ENCODE data around the gene BCAS3. TPM values are rescaled to one million over a fixed set of nuclear protein-coding genes. Genes with fewer than 3 reads are reported as not detected.
"Not testable (repeated sequence)": the region's sequence is repeated elsewhere in the genome, so short reads cannot be mapped to it uniquely, and the experiment has no call there.

The BCAS3 gene
- total and polyA plus RNA-seq, 4 experiments from 2014 or later, result 27.0 to 45.2 (median 41.2) TPM

GRCh38 chr17:61144617-61145564 is 467.2 kb downstream of the BCAS3 start:
- POLR2A ChIA-PET (ENCODE audit: partially characterized antibody), result no interaction called here
- CTCF ChIA-PET (ENCODE audit: partially characterized antibody), result interaction anchor here (1.2 kb wide), 1 partner anchor 40 kb away, joined by 3 read pairs; no protein-coding TSS in a partner anchor
- H3K9me3 ChIP-seq (ENCODE audit: control insufficient read depth in 1 of 2, low read length in 2 of 2), result no peaks in the 10 kb centered on the region

GRCh38 chr17:61146833-61147232 is 469.2 kb downstream of the BCAS3 start:
- DNase-seq; H3K4me3 Mint-ChIP-seq; H3K27ac Mint-ChIP-seq; H3K36me3 ChIP-seq (ENCODE audit: insufficient read depth, low read length); H3K36me3 Mint-ChIP-seq; POLR2A ChIA-PET (ENCODE audit: partially characterized antibody); H3K9me3 ChIP-seq (ENCODE audit: control insufficient read depth in 1 of 2, low read length in 2 of 2); H3K4me3 ChIP-seq (ENCODE audit: low read length in 2 of 2); H3K27ac ChIP-seq (ENCODE audit: low read depth, low read length); H3K4me1 ChIP-seq (ENCODE audit: insufficient read depth, low read length); CTCF ChIA-PET (ENCODE audit: partially characterized antibody); H3K27me3 Mint-ChIP-seq; H3K9me3 Mint-ChIP-seq; H3K27me3 ChIP-seq (ENCODE audit: insufficient read depth, low read length); intact Hi-C loops (cut with micrococcal nuclease): not testable (repeated sequence)
- H3K4me1 Mint-ChIP-seq, result peaks cover 10 to 18% (median 14%) of the 10 kb centered on the region in 4 donors

More at GRCh38 chr17:61144617-61145564, 467.2 kb downstream of the BCAS3 start:
- peaks cover 4% of the 10 kb centered on the region for H3K4me1 ChIP-seq (ENCODE audit: insufficient read depth, low read length)
- H3K27me3 Mint-ChIP-seq, result no peaks in the 10 kb centered on the region
- no peaks in the 10 kb centered on the region for H3K27me3 ChIP-seq (ENCODE audit: insufficient read depth, low read length)
- no peak for DNase-seq
- no peak overlapping the region for H3K27ac ChIP-seq (ENCODE audit: low read depth, low read length)
- H3K36me3 Mint-ChIP-seq, result peaks cover 0 to 3% of the 10 kb centered on the region in 2 donors
- H3K4me3 ChIP-seq (ENCODE audit: low read length in 2 of 2), result no peak overlapping the region
- no peaks in the 10 kb centered on the region for H3K36me3 ChIP-seq (ENCODE audit: insufficient read depth, low read length)
- H3K9me3 Mint-ChIP-seq, result no peaks in the 10 kb centered on the region
- intact Hi-C loops (cut with micrococcal nuclease), result no loop called here
- no peak overlapping the region for H3K4me3 Mint-ChIP-seq
- H3K27ac Mint-ChIP-seq, result no peak overlapping the region
- peaks cover 11 to 19% (median 13%) of the 10 kb centered on the region in 4 donors for H3K4me1 Mint-ChIP-seq

- no peak overlapping the region for H3K4me3 ChIP-seq (ENCODE audit: low read length in 2 of 2)
- Mint-ChIP-seq H3K4me3 (peak overlapping the region in 1 of 8 donors; percentile 7), H3K27ac (peak overlapping the region in 1 of 7 donors; percentile 76), H3K36me3 (peaks cover 0 to 3% of the 10 kb centered on the region in 2 donors), H3K4me1 (peaks cover 6 to 15% (median 11%) of the 10 kb centered on the region in 4 donors), H3K9me3 (peaks cover 0 to 1% (median 0%) of the 10 kb centered on the region in 8 donors), H3K27me3 (no peaks in the 10 kb centered on the region)
- DNase-seq, result no peak
- ChIA-PET POLR2A (ENCODE audit: partially characterized antibody) (no interaction called here), CTCF (ENCODE audit: partially characterized antibody) (interaction anchor here (1.0 kb wide), 1 partner anchor 47 kb away, joined by 3 read pairs; no protein-coding TSS in a partner anchor)
- no peaks in the 10 kb centered on the region for H3K9me3 ChIP-seq (ENCODE audit: control insufficient read depth in 1 of 2, low read length in 2 of 2)
- no peak overlapping the region for H3K27ac ChIP-seq (ENCODE audit: low read depth, low read length)
- H3K27me3 ChIP-seq (ENCODE audit: insufficient read depth, low read length), result no peaks in the 10 kb centered on the region
- intact Hi-C loops (cut with micrococcal nuclease), result no loop called here
- no peaks in the 10 kb centered on the region for H3K4me1 ChIP-seq (ENCODE audit: insufficient read depth, low read length)
- H3K36me3 ChIP-seq (ENCODE audit: insufficient read depth, low read length), result no peaks in the 10 kb centered on the region
Observed at GRCh38 chr17:61149106-61149825, 471.6 kb downstream of the BCAS3 start.

GRCh38 chr17:61149862-61150362 is 472.3 kb downstream of the BCAS3 start:
- peaks cover 0 to 3% of the 10 kb centered on the region in 2 donors for H3K36me3 Mint-ChIP-seq
- H3K4me1 Mint-ChIP-seq, result peaks cover 6 to 15% (median 11%) of the 10 kb centered on the region in 4 donors
- peak overlapping the region in 2 of 7 donors; percentile 22 for H3K27ac Mint-ChIP-seq
- no peaks in the 10 kb centered on the region for H3K36me3 ChIP-seq (ENCODE audit: insufficient read depth, low read length)
- intact Hi-C loops (cut with micrococcal nuclease), result no loop called here
- DNase-seq, result no peak
- H3K4me1 ChIP-seq (ENCODE audit: insufficient read depth, low read length), result no peaks in the 10 kb centered on the region
- peaks cover 0 to 1% (median 0%) of the 10 kb centered on the region in 8 donors for H3K9me3 Mint-ChIP-seq
- no peak overlapping the region for H3K27ac ChIP-seq (ENCODE audit: low read depth, low read length)
- H3K4me3 ChIP-seq (ENCODE audit: low read length in 2 of 2), result no peak overlapping the region
- ChIA-PET CTCF (ENCODE audit: partially characterized antibody) (interaction anchor here (1.0 kb wide), 1 partner anchor 46 kb away, joined by 3 read pairs; no protein-coding TSS in a partner anchor), POLR2A (ENCODE audit: partially characterized antibody) (no interaction called here)
- no peaks in the 10 kb centered on the region for H3K9me3 ChIP-seq (ENCODE audit: control insufficient read depth in 1 of 2, low read length in 2 of 2)
- H3K27me3 Mint-ChIP-seq, result no peaks in the 10 kb centered on the region
- no peak overlapping the region for H3K4me3 Mint-ChIP-seq
- no peaks in the 10 kb centered on the region for H3K27me3 ChIP-seq (ENCODE audit: insufficient read depth, low read length)

GRCh38 chr17:61150686-61151299 is 473.1 kb downstream of the BCAS3 start:
- no peak for DNase-seq
- H3K4me1 Mint-ChIP-seq, result peaks cover 6 to 15% (median 11%) of the 10 kb centered on the region in 4 donors
- H3K36me3 Mint-ChIP-seq, result peaks cover 0 to 1% of the 10 kb centered on the region in 2 donors
- Histone ChIP-seq H3K36me3 (ENCODE audit: insufficient read depth, low read length) (no peaks in the 10 kb centered on the region), H3K4me1 (ENCODE audit: insufficient read depth, low read length) (no peaks in the 10 kb centered on the region), H3K27me3 (ENCODE audit: insufficient read depth, low read length) (no peaks in the 10 kb centered on the region), H3K27ac (ENCODE audit: low read depth, low read length) (no peak overlapping the region), H3K9me3 (ENCODE audit: control insufficient read depth in 1 of 2, low read length in 2 of 2) (no peaks in the 10 kb centered on the region), H3K4me3 (ENCODE audit: low read length in 2 of 2) (no peak overlapping the region)
- intact Hi-C loops (cut with micrococcal nuclease), result no loop called here
- POLR2A ChIA-PET (ENCODE audit: partially characterized antibody), result no interaction called here
- H3K4me3 Mint-ChIP-seq, result no peak overlapping the region
- peaks cover 0 to 1% (median 0%) of the 10 kb centered on the region in 8 donors for H3K9me3 Mint-ChIP-seq
- no peaks in the 10 kb centered on the region for H3K27me3 Mint-ChIP-seq
- CTCF ChIA-PET (ENCODE audit: partially characterized antibody), result no interaction called here
- no peak overlapping the region for H3K27ac Mint-ChIP-seq

- CTCF ChIA-PET (ENCODE audit: partially characterized antibody), result no interaction called here
- no peaks in the 10 kb centered on the region for H3K36me3 Mint-ChIP-seq
- POLR2A ChIA-PET (ENCODE audit: partially characterized antibody), result no interaction called here
- peak overlapping the region in 1 of 7 donors; percentile 29 for H3K27ac Mint-ChIP-seq
- H3K4me3 Mint-ChIP-seq, result no peak overlapping the region
- Histone ChIP-seq H3K36me3 (ENCODE audit: insufficient read depth, low read length) (no peaks in the 10 kb centered on the region), H3K4me3 (ENCODE audit: low read length in 2 of 2) (no peak overlapping the region), H3K27me3 (ENCODE audit: insufficient read depth, low read length) (no peaks in the 10 kb centered on the region), H3K9me3 (ENCODE audit: control insufficient read depth in 1 of 2, low read length in 2 of 2) (no peaks in the 10 kb centered on the region), H3K4me1 (ENCODE audit: insufficient read depth, low read length) (no peaks in the 10 kb centered on the region), H3K27ac (ENCODE audit: low read depth, low read length) (no peak overlapping the region)
- no peaks in the 10 kb centered on the region for H3K27me3 Mint-ChIP-seq
- peaks cover 0 to 1% (median 0%) of the 10 kb centered on the region in 8 donors for H3K9me3 Mint-ChIP-seq
- no peak for DNase-seq
- peaks cover 8 to 15% (median 11%) of the 10 kb centered on the region in 4 donors for H3K4me1 Mint-ChIP-seq
- intact Hi-C loops (cut with micrococcal nuclease), result no loop called here
Observed at GRCh38 chr17:61152898-61153297, 475.2 kb downstream of the BCAS3 start.
